ENCODE measurements around the gene PRSS53.

The PRSS53 gene

DNA sequence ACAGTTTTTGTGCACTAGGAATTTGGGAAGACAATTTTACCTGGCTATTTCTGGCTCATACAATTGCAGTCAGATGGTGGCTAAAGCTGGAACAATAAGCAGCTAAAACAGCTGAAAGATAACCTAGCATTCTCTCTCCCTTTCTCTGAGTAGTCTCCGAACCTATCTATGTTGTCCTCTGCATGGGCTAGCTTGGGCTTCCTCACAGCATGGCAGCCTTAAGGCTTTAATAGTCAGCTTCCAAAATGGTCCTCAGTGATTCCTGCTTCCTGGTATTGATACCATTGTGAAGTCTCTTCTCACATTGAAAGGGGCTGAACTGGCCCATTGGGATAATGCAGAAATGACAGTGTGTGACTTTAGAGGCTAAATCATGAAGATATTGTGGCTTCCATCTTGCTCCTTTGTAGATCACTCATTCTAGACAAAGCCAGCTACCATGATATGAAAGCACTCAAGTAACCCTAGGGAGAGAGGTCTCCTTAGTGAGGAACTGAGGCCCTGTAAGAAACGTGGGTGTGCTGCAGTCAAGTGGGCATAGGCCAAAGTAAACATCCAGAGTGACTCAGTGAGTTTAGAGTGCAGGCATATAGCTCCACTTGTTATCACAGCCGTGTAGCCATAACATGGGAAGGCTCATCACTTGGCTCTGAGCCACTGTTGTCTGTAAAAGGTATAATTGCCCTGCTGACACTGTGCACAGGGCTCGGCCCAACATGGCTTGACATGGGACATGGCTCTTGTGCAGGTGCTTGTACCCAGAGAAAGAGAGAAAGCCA lies 11.3 kb upstream of the PRSS53 start:
- in situ Hi-C loops (cut with MboI; ENCODE audit: low sequenced_read_pairs), result no loop called here

DNA sequence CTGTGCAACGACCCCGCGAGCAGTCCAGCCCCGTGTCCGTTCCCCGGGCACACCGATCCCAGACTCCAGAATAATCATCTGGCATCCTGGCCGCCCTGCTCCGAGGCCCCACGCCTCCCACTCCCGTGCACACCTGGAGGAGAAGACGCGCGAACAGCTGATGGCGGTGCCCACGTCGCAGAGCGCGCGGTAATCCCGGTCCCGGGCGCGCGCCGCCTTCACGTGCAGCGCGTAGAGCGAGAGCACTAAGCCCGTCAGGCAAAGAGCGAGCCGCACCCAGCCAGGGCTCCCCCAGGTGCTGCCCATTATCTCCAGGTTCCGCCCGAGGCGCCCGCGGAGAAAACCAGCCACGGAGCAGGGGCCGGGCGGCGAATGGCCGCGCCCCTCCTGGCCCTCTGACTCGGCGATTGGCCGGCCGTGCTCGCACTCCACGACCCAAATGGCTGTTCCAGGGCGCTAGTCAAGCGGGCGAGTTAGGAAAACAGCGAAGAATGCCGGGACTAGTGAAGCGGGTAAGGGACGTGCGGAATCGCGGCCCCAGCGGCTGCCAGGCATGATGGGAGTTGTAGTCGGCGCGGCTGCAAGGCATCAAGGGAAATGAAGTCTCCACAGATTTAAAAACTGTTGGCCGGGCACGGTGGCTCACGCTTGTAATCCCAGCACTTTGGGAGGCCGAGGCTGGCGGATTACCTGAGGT lies 5.8 kb upstream of the PRSS53 start, which contains the start of gene VKORC1:
Gene VKORC1, minus strand, starts transcription at position 374 of the 697 bp plus-strand sequence. Its CDS starts 68 bp downstream, at position 306.
- in situ Hi-C loops (cut with MboI; ENCODE audit: low sequenced_read_pairs), result no loop called here

DNA sequence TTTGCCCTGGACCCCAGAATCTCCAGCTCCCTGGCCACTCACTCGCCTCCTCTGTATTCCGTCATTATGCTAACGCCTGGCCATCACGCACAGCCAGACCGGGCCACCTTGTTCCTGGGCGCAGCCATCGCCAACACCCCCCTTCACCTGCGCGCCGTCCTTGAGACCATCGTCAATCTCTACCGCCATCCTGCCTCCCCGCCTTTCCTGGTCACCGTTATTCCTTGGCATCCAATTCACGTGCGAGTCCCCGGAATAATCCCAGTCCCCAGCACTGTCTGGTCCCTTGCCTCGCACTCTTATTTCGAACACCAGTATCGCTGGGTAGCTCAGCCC lies 5.3 kb upstream of the PRSS53 start:
- in situ Hi-C loops (cut with MboI; ENCODE audit: low sequenced_read_pairs), result no loop called here

DNA sequence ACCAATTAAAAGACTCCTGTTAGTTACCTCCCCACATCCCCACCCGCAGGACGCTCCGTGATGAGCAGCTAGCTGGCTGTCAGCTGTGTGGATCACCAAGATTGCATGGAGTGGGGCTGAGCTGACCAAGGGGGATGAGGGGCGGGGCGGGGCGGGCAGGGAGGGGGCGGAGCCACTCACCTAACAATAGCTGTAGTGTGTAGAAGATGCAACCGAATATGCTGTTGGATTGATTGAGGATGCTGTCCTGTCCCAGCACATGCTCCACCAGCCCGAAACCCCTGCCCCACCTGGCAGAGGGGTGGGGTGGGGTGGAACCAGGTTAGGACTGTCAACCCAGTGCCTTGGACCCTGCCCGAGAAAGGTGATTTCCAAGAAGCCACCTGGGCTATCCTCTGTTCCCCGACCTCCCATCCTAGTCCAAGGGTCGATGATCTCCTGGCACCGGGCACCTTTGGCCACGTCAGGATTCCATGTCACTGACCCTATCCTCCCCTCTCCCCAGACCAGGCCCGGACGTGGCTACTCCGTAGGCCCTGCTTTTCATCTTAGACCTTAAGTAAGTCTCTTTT lies 4.5 kb upstream of the PRSS53 start:
- in situ Hi-C loops (cut with MboI; ENCODE audit: low sequenced_read_pairs), result no loop called here

DNA sequence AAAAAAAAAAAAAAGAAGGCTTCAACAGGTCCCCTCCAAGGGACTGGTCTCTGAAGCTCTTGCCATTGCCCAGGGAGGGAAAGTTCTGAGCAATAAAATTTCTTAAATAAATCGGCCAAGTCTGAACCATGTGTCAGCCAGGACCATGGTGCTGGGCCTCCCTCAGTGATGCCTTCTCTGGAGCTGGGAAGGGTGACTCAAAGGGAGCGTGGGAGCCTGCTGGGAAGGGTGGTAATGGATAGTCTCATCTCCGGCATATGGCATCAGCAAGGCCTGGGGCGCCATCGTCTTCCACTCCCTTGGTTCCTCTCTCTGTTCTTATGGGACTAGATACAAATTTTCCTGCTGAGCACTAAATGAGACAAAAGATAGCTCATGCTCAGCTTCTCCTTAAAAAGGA lies 3.6 kb upstream of the PRSS53 start:
- in situ Hi-C loops (cut with MboI; ENCODE audit: low sequenced_read_pairs), result no loop called here

DNA sequence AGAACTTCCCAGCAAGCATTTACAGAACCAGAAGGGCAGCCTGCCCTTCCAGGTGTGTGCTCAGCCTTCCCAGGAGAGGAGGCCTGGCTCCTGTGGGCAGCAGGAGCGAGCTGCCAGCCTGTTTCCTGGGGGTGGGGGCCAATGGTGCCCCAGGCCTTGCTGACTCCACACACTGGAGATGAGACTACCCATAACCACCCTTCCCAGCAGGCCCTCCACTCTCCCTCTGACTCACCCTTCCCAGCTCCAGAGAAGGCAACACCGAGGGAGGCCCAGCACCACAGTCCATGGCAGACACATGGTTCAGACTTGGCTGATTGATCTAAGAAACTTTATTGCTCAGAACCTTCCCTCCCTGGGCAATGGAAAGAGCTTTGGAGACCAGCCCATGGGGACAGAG lies 1.8 kb upstream of the PRSS53 start:
- in situ Hi-C loops (cut with MboI; ENCODE audit: low sequenced_read_pairs), result no loop called here

DNA sequence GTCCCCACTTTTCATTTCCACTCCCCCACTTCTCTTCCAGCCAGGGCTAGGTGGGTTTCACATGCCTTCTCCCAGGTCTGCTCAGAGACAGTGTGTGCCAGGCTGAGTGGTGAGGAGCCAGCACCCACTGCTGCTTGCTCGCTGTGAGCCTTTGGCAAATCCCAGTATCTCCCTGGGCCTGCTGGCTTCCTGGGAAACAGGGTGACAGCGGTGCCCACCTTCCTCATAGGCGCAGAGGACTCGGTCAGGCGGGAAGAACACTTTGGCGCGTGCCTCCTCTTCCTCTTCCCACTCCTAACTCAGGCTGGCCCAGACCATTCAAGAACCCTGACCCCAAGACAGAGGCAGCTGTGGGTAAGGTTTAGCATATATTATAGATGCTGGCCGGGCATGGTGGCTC lies 456 bp upstream of the PRSS53 start:
- in situ Hi-C loops (cut with MboI; ENCODE audit: low sequenced_read_pairs), result no loop called here

DNA sequence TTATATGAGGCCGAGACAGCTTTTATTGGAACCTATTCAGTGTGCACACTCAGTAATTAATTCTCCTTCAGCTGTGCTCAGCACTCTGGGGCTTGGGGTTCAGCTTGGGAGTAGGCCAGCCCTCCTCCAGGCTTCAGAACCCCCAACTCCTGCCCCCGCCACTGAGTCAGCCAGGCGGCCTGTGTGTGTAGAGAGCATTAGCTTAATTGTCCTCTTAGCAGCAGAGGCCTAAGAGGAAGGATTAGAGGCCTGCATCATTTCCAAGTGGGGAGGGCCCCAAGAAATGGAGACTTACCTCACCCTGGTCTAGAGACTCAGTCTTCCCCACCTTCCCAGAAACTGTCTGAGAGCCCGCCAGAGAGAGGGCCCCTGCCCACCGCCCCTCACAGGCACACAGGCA lies 772 bp downstream of the PRSS53 start:
- in situ Hi-C loops (cut with MboI; ENCODE audit: low sequenced_read_pairs), result no loop called here

DNA sequence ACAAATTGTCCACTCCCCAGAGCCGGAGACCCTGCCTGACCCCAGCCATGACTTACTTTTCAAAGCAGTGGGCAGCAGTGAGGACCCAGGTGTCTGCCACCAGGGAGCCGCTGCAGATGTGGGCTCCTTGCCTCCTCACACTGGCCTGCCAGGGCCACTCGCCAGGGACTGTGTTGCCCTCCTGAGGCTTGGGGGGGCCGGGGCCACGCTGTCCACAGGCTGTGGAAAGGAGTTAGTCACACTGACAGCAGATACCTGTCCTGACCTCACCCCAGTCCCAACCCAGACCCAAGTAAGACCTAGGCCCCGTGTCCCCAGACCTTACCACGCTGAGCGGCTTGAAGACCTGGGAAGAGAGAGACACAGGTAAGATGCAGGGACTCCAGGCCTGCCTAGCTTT lies 1.3 kb downstream of the PRSS53 start:
- in situ Hi-C loops (cut with MboI; ENCODE audit: low sequenced_read_pairs), result no loop called here

DNA sequence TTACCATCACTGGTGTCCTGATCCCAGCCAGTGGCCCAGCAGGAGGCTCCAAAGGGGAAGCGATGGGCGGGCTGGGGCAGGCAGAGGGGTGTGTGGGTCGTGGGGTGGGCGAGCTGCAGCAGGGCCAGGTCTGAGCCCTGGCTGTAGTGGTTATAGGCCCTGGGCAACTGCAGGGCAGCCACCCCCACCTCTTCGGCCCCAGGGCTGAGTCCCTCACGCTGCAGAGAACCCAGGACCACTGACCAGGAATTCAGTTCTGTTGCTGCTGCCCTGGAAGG lies 2.2 kb downstream of the PRSS53 start:
- in situ Hi-C loops (cut with MboI; ENCODE audit: low sequenced_read_pairs), result no loop called here

DNA sequence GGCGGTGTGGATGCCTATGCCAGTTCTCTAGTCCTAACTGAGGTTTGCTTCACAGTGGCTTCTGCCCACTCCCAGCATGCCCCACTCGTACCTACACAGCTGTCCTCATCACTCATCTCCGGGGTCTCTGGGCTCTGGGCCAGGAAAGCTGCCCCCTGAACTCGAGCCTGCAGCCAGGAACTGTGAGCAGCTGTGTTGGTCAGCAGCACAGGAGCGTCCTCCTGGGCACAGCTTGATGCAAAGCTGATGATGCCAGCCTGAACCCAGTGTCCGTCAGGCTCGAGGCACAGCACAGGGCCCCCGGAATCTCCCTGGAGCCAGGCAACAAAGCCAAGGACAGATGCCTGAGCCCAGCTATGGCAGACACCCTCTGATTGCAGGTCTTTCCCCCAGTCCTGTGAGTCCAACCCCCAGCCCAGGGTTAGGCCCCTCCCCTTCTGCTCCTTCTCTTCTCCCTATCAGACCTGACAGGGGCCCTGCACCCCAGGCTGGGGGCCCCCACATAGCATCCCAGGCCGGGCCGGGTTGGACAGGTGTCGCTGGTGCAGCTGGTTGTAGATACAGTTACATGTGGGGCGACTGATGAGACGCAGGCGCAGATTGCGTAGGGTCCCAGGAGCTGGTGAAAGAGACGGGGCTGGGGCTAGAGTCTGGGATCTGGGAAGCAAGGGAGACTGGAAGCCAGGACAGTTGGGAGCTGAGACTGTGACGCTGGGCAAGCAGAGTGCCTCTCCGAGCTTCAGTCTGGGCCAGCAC lies 2.7 kb downstream of the PRSS53 start:
- in situ Hi-C loops (cut with MboI; ENCODE audit: low sequenced_read_pairs), result no loop called here

DNA sequence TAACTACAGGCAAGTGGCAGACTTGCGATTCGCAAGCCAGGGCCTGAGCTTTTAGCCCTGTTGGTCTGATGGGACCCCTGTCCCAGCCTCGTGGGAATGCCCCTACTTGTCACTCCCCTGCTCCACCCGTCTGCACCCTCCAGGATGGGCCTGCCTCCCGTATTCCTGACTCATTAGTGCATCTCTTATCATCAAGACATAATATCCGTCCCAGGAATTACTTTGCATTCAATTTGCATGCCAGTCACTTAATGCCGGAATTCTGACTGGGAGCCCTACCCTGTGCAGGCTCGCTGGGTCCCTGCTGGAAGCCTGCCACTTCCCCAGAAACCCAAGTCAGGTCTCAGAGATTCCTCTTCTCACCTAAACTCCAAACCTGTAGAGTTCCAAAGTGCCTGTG lies 3.3 kb downstream of the PRSS53 start:
- in situ Hi-C loops (cut with MboI; ENCODE audit: low sequenced_read_pairs), result no loop called here

DNA sequence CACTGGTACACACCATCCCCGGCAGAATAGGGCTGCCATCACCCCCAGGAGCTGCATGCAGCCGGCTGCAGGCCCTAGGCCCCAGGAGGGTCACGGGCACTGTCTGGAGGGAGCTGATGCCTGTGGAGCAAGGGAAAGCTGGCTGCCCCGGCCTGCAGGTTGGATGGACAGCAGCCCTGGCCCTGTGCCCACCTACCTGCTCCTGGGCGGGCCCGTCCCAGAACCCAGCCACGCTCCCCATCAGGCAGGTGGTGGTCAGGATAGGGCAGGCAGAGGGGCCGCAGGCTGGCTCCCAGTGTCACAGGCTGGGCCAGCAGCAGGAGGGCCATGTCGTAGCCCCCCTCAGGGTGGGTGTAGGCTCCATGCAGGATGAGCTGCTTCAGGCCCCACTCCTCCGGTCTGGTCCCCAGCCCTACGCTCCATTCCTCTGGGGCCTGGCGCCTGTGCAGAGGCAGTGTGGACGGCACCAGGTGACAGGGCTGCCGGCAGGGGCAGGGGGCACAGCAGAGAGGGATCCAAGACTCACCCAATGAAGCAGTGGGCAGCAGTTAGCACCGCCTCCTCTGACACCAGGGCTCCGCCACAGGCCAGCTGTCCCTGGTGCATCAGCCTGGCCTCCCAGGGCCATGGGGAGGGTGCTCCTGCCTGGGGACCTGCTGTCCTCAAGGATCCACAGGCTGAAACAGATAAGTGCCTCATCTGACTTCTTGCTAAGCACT lies 4.0 kb downstream of the PRSS53 start:
- in situ Hi-C loops (cut with MboI; ENCODE audit: low sequenced_read_pairs), result no loop called here

DNA sequence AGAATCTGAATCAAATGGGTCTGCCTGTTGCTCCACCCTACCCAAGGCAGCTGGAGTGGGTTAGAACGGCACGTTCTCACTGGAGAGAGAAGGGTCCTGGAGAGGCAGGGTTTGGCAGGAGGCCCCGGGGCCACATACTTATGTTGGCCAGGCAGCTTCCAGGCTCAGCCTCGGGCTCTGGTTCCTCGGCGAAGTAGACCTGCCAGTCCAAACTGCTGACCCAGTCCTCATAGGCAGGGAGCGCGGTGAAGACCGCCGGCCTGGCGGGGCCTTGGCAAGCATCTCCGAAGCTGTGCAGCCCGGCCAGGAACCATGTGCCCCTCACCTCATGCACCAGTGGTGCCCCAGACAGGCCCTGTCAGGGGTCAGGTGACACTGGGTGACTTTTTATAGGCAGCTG lies 4.8 kb downstream of the PRSS53 start:
- in situ Hi-C loops (cut with MboI; ENCODE audit: low sequenced_read_pairs), result no loop called here

DNA sequence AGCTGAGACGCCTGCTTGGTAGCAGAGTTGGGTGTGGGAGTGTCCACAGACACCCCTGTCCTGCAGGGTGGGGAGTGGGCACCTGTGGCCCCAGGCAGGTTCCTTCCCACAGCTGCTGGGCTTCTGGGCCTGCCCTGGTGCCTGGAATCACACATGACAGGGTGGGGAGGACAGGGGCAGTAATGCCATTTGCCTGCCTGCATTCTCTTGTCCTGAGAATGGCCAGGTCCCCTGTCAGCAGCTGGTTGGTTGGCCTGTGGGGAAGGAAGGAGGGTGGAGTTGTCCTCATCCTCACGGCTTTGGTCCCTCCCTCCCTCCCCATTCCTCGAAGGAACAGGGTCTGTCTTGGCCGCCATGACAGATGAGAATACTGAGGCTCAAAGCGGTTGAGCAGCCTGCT lies 5.2 kb downstream of the PRSS53 start:
- in situ Hi-C loops (cut with MboI; ENCODE audit: low sequenced_read_pairs), result no loop called here

DNA sequence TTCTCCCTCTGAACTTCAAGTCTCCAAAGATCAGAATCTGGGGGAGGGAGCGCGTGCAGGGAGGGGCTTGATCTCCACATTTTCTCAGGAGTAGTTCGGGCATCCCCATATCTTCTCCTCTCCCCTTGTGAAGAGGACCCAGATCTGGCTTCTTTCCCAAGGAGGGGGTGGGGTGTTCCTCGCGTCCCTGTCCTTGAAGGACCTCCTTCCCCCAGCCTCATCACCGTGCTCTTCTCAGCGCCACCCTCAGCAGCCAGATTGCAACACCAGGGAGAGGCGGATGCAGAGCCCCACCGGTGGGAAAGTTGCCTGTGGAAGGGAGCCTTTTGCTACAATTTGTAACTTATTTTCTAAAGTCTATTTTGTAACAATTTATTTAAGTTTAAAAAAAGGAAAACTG lies 5.7 kb downstream of the PRSS53 start:
- in situ Hi-C loops (cut with MboI; ENCODE audit: low sequenced_read_pairs), result no loop called here

DNA sequence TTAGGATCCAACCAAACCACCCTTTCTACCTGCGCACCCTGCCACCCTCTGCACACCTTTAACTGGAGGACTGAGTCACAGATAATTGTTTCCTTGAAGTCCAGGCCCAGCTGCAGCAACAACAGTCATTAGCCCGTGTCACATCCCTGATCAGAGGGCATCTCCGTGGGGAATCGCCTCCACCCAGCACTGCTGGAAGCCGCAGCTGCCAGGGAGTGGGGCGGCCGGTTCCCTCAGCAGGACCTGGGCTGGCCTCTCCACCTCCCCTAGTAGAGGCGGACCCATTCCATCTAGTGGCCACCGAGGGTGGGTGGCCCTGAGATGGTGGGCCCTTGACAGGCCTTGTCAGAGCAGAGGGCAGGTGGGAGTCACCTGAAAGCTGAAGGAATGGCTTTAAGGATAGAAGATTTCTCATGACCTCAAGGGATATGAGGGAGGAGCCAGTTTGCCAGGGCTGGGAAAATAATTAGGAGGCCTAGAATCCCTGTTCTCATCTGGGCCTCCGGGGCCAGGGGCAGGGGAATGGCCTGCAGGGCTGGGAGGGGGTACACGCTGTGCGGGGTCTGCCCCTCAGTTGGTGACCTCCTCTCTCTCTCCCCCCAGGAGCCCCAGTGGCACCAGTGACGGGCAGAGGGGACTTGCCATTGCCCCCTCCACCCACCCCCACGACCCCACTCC lies 6.2 kb downstream of the PRSS53 start:
- in situ Hi-C loops (cut with MboI; ENCODE audit: low sequenced_read_pairs), result no loop called here

DNA sequence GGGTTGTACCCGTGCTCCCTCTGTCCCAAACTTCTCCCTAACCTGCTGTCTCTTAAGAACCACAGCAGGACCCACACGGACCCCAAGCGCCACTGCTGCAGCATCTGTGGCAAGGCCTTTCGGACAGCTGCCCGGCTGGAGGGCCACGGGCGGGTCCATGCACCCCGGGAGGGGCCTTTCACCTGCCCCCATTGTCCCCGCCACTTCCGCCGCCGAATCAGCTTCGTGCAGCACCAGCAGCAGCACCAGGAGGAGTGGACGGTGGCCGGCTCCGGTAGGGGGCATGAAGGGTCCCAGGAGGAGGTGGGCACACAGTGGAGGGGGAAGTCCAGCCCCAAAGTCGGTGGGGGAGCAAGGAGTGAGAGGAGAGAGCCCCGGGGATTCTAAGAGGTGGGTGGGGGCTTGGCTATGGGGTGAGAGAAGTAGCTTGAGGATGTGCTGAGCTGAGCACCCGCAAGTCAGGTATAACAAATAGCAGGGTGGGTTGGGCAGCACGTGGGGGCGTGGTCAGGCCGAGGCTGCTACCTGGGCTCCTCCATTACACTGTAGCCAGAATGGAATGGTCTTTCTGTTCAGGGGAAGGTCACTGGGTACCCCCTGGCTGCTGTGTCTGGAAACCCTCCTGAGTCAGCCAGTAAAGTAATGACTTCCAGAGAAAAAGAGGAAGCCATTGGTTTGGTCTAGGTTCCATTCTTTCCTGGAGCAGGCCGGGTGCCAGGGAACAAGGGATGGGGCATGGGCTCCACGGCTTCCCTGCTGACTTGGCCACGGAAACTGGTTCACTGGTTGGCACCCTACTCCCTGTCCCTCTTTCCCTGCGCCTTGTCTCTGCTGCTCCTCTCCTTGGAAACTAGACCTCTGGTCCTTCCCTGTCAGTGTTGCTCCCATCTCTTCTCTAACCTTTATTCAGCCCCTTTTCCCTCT lies 7.1 kb downstream of the PRSS53 start:
- in situ Hi-C loops (cut with MboI; ENCODE audit: low sequenced_read_pairs), result no loop called here

DNA sequence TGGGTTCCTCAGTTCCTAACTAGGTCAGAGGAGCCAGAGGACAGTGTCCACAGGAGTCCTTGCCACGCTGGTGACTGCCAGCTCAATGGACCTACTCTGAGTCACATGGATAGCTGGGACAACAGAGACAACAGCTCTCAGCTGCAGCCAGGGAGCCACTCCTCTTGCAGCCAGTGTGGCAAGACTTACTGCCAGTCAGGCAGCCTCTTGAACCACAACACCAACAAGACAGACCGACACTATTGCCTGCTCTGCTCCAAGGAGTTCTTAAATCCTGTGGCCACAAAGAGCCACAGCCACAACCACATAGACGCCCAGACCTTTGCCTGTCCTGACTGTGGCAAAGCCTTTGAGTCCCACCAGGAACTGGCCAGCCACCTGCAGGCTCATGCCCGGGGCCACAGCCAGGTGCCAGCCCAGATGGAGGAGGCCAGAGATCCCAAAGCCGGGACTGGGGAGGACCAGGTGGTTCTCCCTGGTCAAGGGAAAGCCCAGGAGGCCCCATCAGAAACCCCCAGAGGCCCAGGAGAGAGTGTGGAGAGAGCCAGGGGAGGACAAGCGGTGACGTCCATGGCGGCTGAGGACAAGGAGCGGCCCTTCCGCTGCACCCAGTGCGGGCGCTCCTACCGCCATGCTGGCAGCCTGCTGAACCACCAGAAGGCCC lies 7.9 kb downstream of the PRSS53 start:
- in situ Hi-C loops (cut with MboI; ENCODE audit: low sequenced_read_pairs), result no loop called here

Data from HL-60/S4 treated with phorbol 12-myristate 13-acetate at 8.2 ng/mL for 4 days and 3 days (cell line).